GM04504 (cell line): ENCODE results near the gene SBK2.
"Not testable (repeated sequence)": the region's sequence is repeated elsewhere in the genome, so short reads cannot be mapped to it uniquely, and the experiment has no call there.

ENCODE experiments used
- DNase-seq: peaks from one replicate; pipeline ENCODE4 v3.0.0-alpha.2; 2012; ENCODE audit warnings: low read depth

Gene SBK2

GRCh38 chr19:55502197-55502952 is 34.6 kb downstream of the SBK2 start:
- DNase-seq = no peak

- no peak for DNase-seq
Measured at GRCh38 chr19:55500368-55500952, 36.5 kb downstream of the SBK2 start.

GRCh38 chr19:55498246-55498840 is 38.6 kb downstream of the SBK2 start:
- no peak for DNase-seq

- no peak for DNase-seq
Measured at GRCh38 chr19:55497763-55498162, 39.2 kb downstream of the SBK2 start.

- not testable (repeated sequence) for DNase-seq
Measured at GRCh38 chr19:55496820-55497219, 40.1 kb downstream of the SBK2 start.

GRCh38 chr19:55495646-55496349 is 41.1 kb downstream of the SBK2 start:
- DNase-seq = no peak

- no peak for DNase-seq
Measured at GRCh38 chr19:55494172-55494761, 42.7 kb downstream of the SBK2 start.

- DNase-seq = no peak
Measured at GRCh38 chr19:55493645-55494171, 43.2 kb downstream of the SBK2 start.

- DNase-seq = no peak
Measured at GRCh38 chr19:55493052-55493644, 43.8 kb downstream of the SBK2 start.

GRCh38 chr19:55492362-55492944 is 44.5 kb downstream of the SBK2 start:
- no peak for DNase-seq

- no peak for DNase-seq
Measured at GRCh38 chr19:55491546-55492360, 45.2 kb downstream of the SBK2 start.

GRCh38 chr19:55490478-55491432 is 46.2 kb downstream of the SBK2 start:
- DNase-seq = no peak

- DNase-seq = no peak
Measured at GRCh38 chr19:55489711-55490477, 47.0 kb downstream of the SBK2 start.

- DNase-seq = no peak
Measured at GRCh38 chr19:55488986-55489710, 47.8 kb downstream of the SBK2 start.

GRCh38 chr19:55487924-55488687 is 48.8 kb downstream of the SBK2 start, which contains the start of gene SSC5D:
TSS of gene SSC5D (plus strand) at chr19:55488436. CDS start at chr19:55488590, 154 bp downstream.
- no peak for DNase-seq

GRCh38 chr19:55486971-55487923 is 49.7 kb downstream of the SBK2 start:
- peak; percentile 95 for DNase-seq
